Uterus (tissue), 2 donors: ENCODE measurements around the gene TTC38.

ENCODE experiments used
- POLR2A ChIP-seq, 2 donors: fragments of 450-650 bp; IDR thresholded peaks; one replicate each; pipeline ENCODE4 v1.6.1; 2016; ENCODE audit warnings: antibody characterized with exemption in 2 of 2, mild to moderate bottlenecking in 1 of 2, moderate library complexity in 1 of 2
- TF ChIP-seq, protein P1 (sequence below), 4 experiments: fragments of 200-600 bp in 2 of 4; fragments of 450-650 bp in 2 of 4; sonication (generic) in 2 of 4; IDR thresholded peaks; one replicate each; pipeline ENCODE4 v1.5.1; 2016 to 2019; ENCODE audit warnings: antibody characterized with exemption in 4 of 4, mild to moderate bottlenecking in 2 of 4, moderate library complexity in 1 of 4

DNA sequence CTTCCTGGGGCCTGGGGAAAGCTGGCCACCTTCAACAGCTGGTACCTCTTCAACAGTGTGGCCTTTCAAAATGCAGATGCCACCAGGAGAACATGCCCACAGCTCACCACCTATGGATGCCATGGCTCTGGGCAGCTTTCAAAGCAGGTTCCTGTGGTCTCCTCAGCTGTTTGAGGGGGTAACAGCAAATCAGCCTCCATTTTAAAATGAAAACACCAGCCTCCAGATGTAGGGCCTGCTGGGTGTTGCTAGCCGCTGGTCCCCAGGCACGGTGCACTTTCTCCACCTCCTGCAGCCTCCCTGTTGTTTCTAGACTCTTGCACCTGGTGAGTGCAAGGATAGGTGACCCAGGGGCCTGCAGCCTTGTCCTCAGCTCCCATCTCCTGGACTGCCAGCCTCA, 27.7 kb upstream of the TTC38 start:
- TF ChIP-seq POLR2A (IDR thresholded peaks at IDR 0.05): no peak
- TF ChIP-seq, protein P1, sequence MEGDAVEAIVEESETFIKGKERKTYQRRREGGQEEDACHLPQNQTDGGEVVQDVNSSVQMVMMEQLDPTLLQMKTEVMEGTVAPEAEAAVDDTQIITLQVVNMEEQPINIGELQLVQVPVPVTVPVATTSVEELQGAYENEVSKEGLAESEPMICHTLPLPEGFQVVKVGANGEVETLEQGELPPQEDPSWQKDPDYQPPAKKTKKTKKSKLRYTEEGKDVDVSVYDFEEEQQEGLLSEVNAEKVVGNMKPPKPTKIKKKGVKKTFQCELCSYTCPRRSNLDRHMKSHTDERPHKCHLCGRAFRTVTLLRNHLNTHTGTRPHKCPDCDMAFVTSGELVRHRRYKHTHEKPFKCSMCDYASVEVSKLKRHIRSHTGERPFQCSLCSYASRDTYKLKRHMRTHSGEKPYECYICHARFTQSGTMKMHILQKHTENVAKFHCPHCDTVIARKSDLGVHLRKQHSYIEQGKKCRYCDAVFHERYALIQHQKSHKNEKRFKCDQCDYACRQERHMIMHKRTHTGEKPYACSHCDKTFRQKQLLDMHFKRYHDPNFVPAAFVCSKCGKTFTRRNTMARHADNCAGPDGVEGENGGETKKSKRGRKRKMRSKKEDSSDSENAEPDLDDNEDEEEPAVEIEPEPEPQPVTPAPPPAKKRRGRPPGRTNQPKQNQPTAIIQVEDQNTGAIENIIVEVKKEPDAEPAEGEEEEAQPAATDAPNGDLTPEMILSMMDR (IDR thresholded peaks at IDR 0.05): no peak
